GM19240 (cell line): Measurements from ENCODE around the gene PTPRD.

Experiments
- DNase-seq: peaks from one replicate; pipeline ENCODE4 v3.0.0; 2011; ENCODE audit warnings: low spot score; ENCODE audit not compliant: insufficient read length

Gene PTPRD

GRCh38 chr9:10268531-10269485 is 344.0 kb downstream of the PTPRD start:
- DNase-seq, result no peak

DNA sequence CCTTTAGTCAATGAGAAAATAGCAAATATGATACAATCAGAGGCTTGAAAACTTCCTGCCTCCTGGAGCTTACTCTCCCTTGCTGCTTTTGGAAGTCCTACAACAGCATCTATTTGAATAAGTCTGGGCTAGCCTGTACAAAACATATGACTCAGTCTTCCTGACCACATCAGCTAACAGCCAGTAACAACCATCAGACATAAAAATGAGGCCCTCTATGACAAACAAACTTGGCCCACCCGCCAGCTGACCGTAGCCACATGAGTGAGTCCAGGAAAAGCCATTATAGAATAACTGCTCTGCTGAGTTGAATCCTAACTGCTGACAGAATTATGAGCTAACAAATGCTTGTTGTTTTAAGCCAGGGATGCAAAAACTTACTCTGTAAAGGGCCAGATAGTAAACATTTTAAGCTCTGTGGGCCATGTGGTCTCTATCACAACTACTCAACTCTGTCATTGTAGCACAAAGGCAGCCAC is 347.6 kb downstream of the PTPRD start:
- DNase-seq, result no peak

- DNase-seq, result no peak
Observed at GRCh38 chr9:10260501-10260900, 352.3 kb downstream of the PTPRD start.

DNA sequence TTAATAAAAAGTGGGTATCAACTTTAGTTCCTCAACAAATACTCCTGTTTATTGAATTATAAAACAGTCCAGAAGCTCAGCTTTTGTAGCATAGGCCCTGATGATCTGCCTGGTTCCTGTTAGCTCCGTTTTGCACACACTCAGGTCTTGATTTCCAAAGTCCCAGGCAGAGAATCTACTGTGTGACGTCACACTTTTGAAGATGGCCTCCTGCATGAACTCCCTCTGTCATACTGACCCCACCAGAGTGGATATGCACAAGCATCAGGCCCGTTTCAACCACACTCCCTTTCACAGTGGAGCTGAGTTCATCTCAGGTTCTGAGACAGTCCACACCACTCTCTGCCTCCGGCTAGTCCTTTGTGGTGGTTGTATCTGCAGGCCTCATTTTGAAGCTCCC is 353.1 kb downstream of the PTPRD start:
- DNase-seq, result no peak

GRCh38 chr9:10255758-10256157 is 357.0 kb downstream of the PTPRD start:
- DNase-seq, result no peak

DNA sequence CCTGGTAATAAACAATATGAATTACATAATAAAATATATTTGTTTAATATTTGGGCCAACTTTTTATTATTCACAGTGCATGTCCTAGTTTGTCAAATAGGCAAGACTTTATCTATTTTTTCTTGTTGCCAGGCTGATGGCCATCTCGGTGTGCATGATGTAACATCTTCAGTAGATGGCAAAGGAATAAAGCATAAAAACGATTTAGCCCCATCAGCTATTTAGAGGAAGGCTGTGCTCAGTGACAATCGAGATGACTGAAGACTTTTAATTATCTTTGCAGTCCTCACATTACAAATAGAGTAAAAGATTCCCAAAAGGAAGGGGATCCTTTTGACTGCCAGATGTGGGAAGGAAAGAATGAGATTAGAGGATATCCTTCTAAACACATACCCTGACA is 358.5 kb downstream of the PTPRD start:
- DNase-seq, result no peak

GRCh38 chr9:10253341-10253740 is 359.5 kb downstream of the PTPRD start:
- no peak for DNase-seq

- DNase-seq, result no peak
Observed at GRCh38 chr9:10252174-10252573, 360.6 kb downstream of the PTPRD start.

DNA sequence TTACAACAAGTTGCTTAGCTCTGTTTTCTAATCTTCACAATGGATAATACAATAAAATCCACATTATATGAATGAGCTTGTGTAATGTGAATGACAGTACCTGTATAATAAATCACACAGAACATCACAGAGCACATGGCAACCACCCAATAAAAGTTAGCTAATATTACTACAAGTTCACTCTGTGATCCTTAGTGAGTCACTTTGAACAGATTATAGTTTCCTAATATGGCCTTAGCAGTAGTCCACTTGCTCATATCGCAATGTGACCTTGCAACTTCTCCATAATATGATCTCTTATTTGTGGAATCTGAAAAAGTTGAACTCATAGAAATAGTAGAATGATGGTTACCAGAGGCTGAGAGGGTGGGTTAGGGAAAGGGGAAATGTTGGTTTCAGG is 361.3 kb downstream of the PTPRD start:
- DNase-seq, result no peak

GRCh38 chr9:10250219-10250618 is 362.6 kb downstream of the PTPRD start:
- DNase-seq, result no peak

- no peak for DNase-seq
Observed at GRCh38 chr9:10248890-10249289, 363.9 kb downstream of the PTPRD start.

GRCh38 chr9:10242255-10242654 is 370.5 kb downstream of the PTPRD start:
- no peak for DNase-seq

DNA sequence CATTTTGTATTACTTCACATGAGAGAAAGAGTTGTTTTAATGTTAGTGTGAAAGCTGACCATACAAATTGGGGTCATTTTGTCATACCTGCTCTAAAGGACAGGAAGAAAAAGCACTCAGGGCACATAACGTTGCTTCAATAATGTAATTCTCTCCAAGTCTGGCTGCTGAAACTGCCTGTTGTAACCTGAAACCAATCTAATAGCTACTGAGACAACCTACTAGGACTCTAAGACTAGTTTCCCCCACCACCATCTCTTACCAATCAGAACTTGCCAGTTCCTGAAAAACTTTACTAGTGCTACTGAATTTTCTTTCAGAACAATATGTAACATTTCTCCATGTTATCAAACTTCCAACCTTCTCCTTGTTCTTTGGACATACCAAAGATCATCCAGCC is 374.7 kb downstream of the PTPRD start:
- no peak for DNase-seq

DNA sequence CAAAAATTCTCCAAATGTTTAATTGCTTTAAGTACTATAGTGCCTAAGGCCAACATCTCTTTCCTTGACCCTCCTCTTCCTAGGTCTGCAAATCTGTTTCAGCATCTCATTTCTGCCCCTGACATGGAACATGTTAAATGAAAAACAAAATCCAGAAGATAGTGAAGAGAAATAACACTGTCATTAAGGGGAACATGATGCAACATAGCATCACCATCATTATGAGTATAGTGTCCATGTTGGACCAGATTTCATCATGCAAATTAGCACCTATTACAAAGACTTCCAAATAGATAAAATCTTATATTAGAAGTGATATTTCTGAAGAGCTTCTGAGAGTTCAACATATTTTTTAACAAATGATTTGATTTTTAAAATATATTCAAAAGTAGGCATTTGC is 375.2 kb downstream of the PTPRD start:
- no peak for DNase-seq

DNA sequence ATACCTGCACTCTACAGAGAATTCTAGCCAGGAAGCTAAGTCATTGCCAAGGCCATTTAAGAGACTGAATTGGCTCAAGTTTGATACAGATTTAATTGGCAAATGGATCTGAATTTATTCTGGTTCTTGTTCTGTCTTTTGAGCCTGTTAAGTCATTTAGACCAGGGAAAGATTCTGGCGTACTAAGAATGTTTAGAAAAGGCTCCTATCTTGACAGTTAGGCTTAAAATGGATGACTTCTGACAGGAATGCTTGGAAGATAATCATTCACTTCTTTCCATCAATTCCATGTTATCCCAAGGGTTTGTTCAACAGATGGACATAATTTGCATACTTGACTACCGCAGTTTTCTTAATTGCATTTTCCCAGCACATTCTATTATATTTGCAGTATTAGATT is 376.6 kb downstream of the PTPRD start:
- DNase-seq, result no peak

GRCh38 chr9:10235376-10235775 is 377.4 kb downstream of the PTPRD start:
- no peak for DNase-seq

DNA sequence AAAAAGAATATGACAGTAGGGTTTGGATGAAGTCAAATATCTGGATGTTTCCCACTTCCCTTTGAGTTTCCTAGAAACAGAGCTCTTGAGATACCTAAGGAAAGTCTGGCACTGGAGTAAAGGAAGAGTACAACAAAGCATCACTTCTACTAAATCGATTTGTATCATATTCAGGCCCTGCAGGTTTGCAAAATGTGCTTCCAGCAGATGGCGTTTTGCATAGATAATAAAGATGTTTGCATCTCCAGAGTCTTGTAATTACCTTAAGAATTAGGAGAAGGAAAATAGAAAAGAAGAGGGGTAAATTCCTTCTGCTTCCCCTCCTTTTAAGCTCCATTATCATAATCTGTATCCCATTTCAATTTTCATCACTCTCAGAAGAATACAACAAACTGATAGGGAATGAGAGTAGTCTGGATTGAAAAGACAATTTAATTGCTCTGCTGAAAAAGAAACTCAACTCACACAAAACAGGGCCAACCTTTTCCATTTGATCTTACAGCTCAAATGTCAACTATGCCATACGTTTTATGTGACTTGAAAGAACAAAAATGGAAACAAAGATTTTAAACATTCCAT is 380.4 kb downstream of the PTPRD start:
- no peak for DNase-seq

GRCh38 chr9:10230512-10230911 is 382.3 kb downstream of the PTPRD start:
- DNase-seq, result no peak

GRCh38 chr9:10228082-10228481 is 384.7 kb downstream of the PTPRD start:
- no peak for DNase-seq

GRCh38 chr9:10226996-10227395 is 385.8 kb downstream of the PTPRD start:
- DNase-seq, result no peak

GRCh38 chr9:10212702-10213101 is 400.1 kb downstream of the PTPRD start:
- DNase-seq, result no peak

DNA sequence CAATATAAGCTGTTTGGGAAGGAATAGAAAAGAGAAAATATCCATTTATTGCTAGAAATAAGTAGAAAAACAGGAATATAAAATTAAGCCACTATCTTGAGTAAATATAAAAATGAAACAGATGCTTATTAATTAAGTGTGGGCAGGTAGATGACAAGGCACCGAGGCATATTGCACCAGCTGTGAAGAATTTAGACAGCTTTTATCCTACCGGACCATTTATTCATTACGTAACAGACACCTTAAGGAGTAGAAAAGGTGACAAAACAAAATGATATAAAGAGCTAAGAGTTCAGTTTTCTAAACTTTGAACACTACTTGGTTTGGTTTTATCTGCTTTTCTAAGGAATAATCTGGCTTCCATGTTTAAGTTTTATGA is 404.1 kb downstream of the PTPRD start:
- no peak for DNase-seq

GRCh38 chr9:10204276-10204675 is 408.5 kb downstream of the PTPRD start:
- DNase-seq, result no peak
